NCI-H187 treated with DMSO at 0.1 percent for 48 hours (cell line): Measurements from ENCODE around the gene NAXE.
"Not testable (repeated sequence)": the region's sequence is repeated elsewhere in the genome, so short reads cannot be mapped to it uniquely, and the experiment has no call there.

Experiments used
- DNase-seq: peaks from one replicate; lab custom pipeline; 2025; lab: John Stamatoyannopoulos, UW

Gene NAXE

DNA sequence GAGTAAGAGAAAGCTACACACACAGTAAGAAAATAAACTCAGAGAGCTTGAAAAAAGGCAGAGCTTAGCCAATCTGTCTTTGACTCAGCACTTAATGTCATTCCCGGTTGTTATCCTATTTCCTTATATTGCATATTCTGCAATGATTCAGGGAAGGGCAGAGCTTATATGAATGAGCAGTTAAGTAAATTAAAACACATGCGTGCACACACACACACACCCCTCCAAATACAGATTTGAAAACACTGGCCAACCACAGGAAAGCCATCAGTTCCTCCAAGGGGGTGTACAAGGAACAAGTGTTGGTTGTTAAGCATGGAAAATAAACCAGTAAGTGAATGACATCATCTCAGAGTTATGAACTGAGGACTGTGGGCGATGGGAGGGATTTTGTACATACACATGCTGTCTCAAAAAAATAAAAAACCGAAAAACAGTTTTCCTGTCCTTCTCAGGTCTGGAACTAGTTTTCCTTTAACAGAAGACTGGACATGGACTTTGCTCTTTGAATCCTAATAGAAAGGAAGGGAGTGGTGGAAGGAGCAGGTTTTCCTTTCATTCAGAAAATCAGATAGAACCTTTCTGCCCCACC, 20.2 kb upstream of the NAXE start:
- no peak for DNase-seq

DNA sequence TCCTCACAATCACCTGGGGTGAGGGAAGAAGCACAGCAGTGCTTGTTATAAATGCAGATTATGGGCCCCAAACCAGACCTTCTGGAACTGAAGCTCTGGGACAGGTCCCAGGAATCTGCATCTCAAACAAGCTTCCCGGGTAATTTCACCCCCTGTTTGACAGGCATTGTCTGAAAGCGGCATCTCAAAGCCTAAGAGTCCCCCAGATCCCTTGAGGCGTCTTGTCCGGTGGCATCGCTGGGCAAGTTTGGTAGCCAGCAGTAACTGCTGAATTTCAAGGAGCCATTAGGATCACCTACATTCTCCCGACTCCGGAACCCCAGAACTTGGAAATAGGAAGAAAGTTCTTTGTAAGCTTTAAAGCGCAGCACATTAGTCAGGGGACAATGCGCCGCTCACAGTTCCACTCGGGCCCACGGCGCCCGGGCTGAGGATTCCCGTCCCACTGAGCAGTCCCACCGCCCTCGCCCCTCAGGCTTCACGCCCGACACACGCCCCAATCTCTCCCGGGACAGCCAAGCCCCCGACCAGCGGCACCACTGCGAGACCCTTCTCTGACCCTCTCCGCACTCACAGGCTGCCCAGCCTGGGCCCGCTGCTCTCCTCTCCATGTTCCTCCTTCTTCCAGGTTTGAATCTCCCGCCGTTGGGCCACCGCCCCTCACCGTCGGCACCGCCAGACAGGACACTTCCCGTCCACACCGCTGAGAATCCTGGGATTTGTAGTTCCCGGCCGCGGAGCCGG, 19.5 kb upstream of the NAXE start, which contains the start of gene IQGAP3:
Gene IQGAP3, minus strand, starts transcription at position 647 of the 744 bp plus-strand sequence. Its CDS starts 36 bp downstream, at position 611.
- DNase-seq: peak; percentile 53

DNA sequence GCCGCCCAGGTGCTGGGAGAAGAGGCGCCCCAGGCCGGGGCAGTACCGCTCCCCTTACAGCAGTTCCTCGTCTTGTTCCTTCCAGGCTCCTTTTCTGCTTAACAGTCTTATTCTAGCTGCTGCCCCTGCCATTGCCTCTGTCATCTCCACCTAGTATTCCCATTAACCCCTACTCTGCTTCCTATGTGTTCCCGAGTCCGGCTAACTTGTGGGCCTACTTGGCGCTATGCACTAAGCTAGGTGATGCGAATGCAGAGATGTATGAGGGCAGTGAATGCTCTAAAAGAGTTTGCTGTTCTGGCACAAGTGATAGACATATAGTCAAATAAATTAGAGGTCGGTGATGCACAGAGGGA, 18.9 kb upstream of the NAXE start:
- DNase-seq: no peak

DNA sequence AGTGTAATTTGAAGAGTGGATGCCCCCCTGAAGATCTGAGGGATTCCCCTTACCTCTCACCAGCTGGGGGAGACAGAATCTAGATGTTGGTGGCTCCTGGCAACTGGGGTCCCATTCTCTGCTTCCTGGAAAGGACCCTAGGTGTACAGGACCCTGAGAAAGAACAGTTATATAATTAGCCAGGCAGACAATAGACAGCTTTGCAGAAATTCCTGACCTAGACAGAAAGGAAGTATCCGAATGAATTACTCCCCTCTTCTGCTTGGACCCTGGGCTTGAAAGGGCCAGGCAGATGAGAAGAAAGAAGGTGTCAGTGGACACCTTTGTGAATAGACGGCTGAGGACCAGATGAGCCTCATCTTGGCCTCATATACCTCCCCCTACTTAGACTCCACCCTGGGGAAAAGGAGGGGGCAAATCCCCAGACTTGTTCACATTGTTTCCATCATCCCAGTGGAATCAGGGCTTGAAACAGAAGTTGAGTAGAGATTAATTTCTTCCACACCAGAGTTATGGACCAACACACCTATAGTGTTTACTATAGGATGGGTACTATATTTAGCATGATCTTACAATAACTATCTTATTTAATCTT, 17.4 kb upstream of the NAXE start:
- DNase-seq: no peak

DNA sequence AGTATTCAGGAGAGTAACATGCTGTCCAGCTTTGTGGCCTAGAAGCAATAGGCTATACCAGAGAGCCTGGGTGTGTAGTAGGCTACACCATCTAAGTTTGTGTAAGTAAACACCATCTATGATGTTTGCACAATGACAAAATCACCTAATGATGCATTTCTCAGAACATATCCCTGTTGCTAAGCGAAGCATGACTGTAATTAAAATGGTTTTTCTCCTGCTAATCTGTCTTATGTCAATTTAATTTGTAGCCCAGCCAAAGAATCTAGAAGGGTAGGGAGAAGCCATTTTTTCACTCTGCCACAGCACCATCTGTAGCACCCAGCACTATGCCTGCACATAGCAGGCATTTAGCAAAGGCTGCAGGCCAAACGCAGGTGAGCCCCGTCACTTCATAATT, 14.0 kb upstream of the NAXE start:
- DNase-seq: no peak

DNA sequence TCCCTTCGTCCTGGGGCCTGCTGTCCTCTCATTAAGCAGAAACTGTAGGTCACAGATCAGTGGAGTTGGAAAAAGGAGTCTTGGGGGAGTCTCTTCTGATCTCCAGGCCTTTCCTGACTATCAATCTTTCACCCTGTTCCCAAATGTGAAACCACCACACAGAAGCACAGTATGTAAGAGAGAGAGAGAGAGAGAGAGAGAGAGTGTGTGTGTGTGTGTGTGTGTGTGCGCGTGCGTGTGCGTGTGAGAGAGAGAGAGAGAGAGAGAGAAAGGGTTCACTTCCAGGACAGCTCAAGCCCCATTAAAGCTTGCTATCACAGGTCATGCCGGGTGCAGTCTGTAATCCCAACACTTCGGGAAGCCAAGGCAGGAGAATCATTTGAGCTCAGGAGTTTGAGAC, 13.5 kb upstream of the NAXE start:
- no peak for DNase-seq

DNA sequence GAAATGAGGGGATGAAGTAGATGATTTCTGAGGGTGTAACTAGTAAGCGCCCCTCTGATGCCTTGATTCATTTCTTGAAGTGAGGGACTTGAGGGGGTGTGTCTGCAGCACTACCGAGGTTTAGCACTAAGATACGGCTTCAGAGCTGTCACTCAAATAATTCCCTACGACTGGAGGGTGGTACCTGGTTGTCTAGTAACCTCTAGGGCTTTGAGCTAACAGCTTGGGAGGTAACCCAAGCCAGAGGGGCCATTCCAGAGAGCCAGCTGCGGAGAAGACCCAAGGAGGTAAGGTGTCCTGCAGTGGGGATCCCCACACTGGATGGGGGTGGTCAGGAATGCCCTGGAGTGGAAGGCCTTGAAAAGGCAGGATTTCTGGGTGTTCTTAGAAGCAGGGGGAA, 12.1 kb upstream of the NAXE start, which contains the start of gene TTC24:
Gene TTC24, plus strand, starts transcription at position 252 of the 400 bp plus-strand sequence. CDS start 1,642 bp downstream, outside the sequence.
- no peak for DNase-seq

DNA sequence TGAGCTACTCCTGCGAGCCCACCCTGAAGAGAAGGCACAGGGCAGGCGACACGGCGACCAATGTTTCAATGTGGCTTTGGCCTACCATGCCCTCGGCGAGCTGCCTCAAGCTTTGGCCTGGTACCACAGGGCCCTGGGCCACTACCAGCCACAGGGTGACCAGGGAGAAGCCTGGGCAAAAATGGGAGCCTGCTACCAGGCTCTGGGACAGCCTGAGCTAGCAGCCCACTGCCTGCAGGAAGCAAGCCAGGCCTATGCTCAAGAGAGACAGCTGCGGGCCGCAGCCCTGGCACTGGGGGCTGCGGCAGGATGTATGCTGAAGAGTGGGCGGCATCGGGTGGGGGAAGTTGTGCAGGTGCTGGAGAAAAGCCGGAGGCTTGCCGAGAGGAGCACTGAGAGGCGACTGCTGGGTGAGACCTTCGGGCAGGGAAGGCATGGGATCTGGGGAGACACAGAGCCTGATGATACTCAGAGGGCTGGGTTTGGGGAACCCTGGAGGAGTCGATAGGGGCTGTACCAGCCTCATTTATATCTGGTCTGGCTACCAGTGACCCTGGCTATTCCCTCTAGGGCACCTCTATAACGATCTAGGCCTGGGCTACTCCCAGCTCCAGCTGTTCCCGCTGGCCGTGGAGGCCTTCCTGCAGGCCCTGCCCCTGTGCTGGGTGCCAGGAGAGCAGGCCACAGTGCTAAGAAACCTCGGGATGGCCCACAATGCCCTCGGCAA, 9.8 kb upstream of the NAXE start:
- no peak for DNase-seq

DNA sequence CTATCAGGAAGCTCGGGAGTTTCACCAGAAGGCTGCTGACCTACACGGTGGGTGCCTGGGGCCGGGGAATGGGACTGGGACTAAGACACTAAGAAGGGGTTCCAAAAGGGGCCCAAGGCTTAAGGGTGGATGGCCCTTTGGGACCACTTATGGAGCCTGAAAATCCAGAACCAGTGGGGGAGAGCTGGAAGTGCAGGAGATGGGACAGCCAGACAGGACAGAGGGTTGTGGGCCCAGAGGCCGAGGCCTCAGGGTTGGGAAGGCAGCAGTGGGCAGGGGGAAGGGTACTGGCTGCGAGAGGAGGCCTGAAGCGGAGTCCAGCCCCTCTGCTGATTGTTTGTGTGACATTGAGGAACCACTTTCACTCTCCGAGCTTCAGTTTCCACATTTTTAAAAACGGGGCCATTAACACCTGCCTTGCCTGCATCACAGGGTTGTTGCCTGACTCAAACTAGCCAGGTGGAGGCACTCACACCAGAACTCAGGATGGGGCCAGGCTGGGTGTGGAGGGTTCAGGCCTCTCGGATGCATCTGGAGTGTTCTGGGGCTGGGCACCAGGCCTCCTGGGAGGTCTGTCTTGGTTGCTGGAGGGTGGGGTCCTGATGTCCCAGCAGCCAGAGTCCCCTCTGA, 9.1 kb upstream of the NAXE start:
- DNase-seq: no peak

DNA sequence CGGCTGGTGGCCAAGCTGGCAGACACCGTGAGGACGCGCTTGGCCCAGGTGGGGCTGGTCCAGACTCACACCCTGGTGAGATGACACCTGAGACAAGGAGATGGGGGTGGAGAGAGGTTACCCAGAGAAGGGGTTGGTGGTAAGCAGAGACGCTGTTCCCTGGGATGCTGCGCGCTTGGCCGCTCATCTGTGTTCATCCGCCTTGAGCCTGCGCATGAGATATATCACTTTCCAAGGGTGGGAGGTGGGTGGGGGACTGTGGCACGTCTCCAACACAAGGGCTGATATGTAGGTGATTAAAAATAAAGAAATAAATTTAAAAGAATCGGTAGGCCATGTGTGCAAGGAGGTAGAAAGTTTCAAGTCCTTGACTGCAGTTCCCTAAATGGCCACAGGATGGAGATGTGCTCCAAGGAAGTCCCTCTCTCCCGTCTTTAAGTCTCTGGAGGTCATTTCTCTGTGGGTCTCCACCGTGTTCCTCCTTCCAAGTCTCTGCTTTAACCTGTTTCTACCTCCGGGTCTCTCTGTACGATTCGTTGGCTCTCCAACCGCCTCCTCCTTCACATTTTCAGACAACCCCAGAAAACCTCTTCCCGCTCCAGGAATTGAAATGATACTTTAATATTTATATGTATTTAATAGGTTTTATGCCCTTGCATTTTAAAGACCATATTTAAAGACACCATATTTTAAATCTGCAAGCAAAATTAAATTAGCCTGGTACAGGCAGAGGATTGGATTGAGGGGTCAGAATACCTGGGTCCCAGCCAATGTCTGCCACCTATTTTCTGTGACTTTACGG, 7.6 kb upstream of the NAXE start:
- peak; percentile 83 for DNase-seq

DNA sequence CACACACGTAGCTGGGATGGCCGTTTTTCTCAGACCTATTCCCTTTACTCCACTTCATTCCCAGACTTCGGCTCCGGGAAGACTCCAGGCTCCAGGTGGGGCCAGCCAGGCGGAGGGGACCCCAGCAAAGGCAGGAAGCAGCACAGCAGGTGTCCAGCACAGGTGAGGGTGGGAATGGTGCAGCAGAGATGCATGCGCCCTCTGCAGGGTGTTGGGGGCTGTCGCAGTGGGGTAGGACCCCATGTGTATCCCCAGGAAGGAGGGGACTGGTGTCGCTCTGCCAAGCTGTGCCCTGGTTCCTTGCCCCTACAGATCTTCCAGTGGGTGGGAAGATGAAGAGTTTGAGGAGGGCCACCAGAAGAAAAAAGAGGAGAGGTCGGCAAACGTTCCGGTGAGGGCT, 6.8 kb upstream of the NAXE start:
- DNase-seq: no peak

DNA sequence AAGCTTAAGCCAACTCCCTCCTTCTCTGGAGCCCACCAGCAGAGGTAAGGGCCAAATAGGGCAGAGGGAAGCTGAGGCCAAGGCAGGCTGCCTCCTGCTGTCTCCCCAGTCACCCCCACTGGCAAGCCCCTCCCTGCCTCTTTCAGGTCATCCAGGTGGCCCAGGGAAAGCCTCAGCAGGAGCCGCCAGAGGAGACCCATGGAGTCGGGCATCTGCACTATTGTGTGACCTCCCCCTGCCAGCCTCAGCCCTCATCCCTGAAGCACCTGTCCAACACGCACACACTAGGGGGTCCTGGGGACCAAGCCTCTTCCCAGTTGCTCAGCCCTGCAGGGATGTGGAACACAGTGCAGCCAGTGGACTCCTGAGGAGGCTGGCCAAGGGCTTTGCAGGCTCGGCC, 5.3 kb upstream of the NAXE start:
- no peak for DNase-seq

DNA sequence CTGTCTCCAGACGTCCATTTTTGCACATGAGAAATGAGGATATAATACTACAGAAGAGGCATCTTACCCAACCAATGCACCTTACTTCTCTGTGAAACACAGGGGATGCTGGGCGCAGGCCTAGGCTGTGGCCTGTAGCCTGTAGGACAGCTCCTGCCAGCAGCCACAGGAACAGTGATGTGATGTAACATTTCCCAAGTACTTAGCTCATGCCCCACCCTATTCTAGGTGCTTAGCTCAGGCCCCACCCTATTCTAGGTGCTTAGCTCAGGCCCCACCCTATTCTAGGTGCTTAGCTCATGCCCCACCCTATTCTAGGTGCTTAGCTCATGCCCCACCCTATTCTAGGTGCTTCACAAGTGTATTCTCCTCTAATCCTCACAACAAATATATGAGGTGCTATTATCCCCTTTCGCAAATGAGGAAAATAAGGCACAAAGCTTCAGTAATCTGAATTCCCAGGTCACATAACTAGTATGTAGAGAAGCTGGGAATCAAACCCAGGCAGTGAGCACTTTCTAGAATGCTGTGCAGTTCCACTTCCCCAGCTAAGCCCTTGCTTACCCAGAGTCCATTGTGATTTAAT, 4.6 kb upstream of the NAXE start:
- no peak for DNase-seq

DNA sequence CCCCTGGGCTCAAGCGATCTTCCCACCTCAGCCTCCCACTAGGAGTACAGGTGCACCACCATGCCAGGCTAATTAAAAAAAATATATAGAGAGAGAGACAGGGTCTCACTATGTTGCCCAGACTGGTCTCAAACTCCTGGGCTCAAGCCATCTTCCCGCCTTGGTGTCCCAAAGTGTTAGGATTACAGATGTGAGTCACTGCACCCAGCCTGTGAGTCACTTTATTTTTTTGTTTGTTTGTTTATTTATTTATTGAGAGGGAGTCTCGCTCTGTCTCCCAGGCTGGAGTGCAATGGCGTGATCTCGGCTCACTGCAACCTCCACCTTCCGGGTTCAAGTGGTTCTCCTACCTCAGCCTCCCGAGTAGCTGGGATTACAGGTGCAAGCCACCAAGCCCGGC, 3.6 kb upstream of the NAXE start:
- not testable (repeated sequence) for DNase-seq

DNA sequence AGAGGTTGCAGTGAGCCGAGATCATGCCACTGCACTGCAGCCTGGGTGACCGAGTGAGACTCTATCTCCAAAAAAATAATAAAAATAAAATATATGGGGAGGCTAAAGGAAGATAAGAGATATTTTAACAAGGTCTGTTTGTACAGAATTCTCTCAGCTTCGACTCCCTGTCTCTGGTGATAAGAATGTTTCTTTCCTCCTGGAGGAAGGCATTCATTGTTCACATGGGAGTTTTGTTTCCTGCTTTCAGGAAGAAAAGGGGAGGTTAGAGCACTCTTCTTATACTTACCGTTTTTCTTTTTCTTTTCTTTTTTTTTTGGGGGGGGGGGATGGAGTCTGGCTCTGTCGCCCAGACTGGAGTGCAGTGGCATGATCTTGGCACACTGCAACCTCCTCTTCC, 2.0 kb upstream of the NAXE start:
- no peak for DNase-seq

DNA sequence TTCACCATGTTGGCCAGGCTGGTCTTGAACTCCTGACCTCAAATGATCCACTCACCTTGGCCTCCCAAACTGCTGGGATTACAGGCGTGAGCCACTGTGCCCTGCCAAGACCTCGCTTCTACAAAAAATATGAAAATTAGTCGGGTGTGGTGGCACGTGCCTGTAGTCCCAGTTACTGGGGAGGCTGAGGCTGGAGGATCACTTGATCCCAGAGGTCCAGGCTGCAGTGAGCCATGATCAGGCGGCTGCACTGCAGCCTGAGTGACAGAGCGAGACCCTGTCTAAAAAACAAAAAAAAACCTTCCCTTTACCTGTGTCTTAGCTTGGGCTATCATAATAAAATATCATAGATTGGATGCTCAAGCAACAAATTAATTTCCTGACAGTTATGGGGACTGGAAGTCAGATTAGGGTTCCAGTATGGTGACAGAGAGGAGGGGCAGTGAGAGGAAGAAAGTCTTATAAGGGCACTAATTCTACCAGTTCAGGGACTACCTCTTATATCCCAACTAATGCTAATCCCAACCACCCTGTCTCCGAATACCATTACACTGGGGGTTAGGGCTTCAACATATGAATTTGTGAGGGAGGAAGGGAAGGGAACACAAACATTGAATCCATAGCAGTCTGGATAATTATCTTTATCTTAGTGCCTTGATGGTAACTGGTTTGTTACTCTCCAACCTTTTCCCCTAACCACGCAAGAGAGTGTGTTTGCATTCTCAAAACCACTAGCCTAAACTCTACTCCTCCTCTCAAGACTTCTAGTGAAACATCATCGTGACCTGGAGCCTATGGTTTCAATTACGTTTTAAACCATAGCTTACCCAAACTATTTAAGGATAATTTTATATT, 1.0 kb upstream of the NAXE start:
- DNase-seq: no peak

DNA sequence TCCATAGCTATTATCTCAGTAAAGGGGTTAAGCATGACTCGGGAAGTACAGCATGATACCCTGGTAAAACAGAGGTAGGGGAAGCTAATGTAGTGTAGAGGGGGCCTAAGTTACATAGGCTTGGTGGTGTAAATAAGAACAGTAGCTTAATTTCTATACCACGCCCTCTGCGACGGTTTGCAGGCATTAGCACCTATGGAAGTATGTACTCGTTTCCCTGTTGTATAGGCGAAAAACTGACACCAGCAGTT, 470 bp upstream of the NAXE start:
- no peak for DNase-seq

DNA sequence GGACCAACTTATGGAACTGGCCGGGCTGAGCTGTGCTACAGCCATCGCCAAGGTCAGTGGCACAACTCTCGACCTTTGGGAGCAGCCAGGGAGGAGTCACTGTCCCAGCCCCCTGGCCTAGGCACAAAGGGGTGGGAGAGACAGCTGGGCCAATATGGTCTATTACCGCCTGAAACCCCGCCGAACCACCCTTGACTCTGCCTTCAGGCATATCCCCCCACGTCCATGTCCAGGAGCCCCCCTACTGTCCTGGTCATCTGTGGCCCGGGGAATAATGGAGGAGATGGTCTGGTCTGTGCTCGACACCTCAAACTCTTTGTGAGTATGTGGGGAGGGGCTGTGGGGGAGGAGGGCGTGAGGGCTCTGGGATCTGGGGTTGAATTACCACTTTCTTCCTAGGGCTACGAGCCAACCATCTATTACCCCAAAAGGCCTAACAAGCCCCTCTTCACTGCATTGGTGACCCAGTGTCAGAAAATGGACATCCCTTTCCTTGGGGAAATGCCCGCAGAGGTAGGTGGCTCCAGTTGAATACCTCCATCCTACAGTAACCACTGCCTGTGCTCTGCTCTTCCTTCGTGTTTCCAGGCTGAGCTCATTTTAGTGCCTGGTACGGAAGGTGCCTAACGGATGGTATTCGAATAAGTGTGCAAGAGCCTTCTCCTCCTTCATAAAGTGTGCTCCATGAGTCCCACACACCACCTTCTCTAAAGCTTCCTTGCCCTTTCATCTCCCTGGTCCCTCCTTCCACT, 758 bp downstream of the NAXE start:
- DNase-seq: no peak

DNA sequence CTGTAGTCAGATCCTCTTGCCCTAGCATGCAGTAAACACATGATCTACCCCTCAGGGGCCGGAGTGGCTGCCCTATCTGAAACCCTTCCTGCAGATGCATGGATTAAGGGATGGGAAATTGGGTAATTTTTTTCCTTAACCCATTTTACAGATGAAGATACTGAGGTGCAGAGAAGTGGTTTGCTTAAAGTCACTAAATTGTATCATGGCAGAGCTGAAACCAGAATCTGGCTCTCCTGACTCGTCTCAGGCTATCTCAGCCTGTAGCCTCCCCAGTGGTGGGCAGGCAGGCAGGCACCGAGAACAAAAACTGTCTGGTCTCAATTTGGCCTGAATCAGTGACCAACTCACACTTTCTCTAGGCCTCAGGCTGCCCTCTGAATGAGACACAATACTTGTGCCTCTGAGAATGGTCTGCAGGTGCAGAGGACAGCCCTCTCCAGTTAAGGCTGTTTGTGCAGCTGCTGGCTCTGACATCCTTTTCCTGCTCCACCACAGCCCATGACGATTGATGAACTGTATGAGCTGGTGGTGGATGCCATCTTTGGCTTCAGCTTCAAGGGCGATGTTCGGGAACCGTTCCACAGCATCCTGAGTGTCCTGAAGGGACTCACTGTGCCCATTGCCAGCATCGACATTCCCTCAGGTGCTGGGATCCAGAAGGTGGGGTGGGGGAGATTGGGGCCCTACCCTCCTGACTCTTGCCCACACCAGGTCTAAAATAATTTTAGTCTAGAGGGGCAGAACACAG, 1.5 kb downstream of the NAXE start:
- no peak for DNase-seq
